OCI-LY1 (cell line): Measurements from ENCODE around the gene SMG9.

Experiments used
- EZH2 ChIP-seq: fragments of 200-600 bp; sonication (generic), shearing (Covaris generic); IDR thresholded peaks from 2 replicates; pipeline ENCODE4 v1.8.0; 2017; ENCODE audit warnings: borderline replicate concordance, mixed run types, mild to moderate bottlenecking, antibody characterized with exemption, low read length, moderate library complexity, mixed read lengths
- TF ChIP-seq, protein P1 (sequence below): fragments of 200-600 bp; sonication (generic), shearing (Covaris generic); IDR thresholded peaks from 2 replicates; pipeline ENCODE4 v1.5.1; 2017; ENCODE audit warnings: mild to moderate bottlenecking, antibody characterized with exemption, low read length, moderate library complexity, mixed read lengths

GRCh38 chr19:43789029-43789428, 34.3 kb upstream of the SMG9 start:
- TF ChIP-seq, protein P1, sequence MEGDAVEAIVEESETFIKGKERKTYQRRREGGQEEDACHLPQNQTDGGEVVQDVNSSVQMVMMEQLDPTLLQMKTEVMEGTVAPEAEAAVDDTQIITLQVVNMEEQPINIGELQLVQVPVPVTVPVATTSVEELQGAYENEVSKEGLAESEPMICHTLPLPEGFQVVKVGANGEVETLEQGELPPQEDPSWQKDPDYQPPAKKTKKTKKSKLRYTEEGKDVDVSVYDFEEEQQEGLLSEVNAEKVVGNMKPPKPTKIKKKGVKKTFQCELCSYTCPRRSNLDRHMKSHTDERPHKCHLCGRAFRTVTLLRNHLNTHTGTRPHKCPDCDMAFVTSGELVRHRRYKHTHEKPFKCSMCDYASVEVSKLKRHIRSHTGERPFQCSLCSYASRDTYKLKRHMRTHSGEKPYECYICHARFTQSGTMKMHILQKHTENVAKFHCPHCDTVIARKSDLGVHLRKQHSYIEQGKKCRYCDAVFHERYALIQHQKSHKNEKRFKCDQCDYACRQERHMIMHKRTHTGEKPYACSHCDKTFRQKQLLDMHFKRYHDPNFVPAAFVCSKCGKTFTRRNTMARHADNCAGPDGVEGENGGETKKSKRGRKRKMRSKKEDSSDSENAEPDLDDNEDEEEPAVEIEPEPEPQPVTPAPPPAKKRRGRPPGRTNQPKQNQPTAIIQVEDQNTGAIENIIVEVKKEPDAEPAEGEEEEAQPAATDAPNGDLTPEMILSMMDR = no peak
- no peak for TF ChIP-seq EZH2
